ENCODE results near the gene ARPC3.
"Not testable (repeated sequence)": the region's sequence is repeated elsewhere in the genome, so short reads cannot be mapped to it uniquely, and the experiment has no call there.

Gene ARPC3

DNA sequence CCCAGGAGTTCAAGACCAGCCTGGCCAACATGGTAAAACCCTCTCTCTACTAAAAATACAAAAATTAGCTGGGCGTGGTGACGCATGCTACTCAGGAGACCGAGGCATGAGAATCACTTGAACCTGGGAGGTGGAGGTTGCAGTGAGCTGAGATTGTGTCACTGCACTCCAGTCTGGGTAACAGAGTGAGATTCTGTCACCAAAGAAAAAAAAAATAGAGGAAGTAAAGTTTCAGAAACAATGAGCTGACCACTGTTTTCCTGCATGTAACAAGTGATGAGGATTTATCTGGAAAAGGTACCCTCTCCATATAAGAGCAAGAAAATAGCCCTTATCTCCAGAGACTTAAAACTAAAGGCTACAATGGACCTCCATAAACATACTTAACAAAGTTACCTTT, 33.0 kb downstream of the ARPC3 start:
- not testable (repeated sequence) for DNase-seq (ENCODE audit: low spot score)

DNA sequence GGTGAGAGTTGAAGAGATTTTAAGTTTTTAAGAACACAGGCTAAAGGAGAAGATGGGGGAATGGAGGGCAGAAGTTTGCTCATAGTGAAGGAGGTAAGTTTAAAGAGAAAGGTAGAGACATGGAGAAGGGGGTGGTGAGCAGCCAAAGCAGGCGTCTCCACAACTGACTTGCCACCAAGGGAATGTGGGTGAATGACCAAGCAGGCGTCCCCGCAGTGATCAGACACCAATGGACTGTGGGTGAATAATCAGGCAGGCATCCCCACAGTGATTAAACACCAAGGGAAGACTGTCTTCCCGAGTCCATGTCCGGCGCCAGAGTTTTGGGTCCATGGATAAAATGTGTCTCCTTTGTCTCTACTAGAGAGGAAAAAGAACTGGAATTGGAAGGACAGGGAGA, 40.1 kb downstream of the ARPC3 start:
- not testable (repeated sequence) for DNase-seq (ENCODE audit: low spot score)

DNA sequence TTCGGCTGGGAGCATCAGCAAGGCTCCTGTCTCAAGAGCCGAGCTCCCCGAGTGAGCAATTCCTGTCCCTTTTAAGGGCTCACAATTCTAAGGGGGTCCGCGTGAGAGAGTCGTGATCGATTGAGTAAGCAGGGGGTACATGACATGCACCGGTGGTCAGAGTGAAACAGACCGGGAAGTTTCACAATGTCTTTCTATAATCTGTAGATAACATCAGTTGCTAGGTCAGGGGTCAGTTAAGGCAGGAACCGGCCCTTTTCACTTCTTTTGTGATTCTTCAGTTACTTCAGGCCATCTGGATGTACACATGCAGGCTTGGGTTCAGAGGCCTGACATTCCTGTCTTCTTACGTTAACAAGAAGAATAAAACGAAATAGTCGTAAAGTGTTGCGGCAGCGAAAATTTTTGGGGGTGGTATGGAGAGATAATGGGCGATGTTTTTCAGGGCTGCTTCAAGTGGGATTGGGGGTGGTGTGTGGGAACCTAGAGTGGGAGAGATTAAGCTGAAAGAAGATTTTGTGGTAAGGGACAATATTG, 44.9 kb downstream of the ARPC3 start:
- DNase-seq (ENCODE audit: low spot score), result not testable (repeated sequence)

DNA sequence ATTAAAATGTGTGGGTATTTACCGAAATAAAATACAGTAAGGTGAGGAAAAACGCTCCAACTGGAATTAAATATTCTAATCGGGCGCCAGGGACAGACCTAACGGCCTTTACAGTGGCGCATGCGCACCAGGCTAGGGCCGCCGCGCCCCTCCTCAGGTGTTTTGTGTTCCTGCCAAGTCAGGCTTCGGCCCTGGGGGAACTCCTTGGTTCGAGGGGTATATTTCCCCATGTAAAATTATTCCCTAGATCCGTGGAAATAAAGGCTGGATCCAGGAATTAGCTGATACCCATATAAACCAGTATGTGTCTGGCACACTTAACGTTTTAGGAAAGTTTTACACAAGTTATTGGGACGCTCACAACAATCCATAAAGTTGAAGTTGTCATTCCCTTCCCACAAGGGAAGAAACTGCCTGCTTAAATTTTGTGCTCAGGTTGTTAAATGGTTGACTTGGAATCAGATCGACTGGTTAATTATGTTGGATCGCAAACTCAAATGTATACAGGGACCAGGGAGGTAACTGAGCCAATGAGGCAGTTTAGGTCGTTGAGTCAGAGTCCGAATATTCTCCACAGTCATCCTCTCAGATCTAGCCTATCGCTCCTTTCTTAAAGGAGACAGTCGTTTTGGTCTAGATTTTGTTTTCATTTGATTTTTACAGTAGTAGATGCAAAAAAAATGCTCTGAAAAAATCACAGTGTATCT, 46.0 kb downstream of the ARPC3 start:
- peak; percentile 97 for DNase-seq (ENCODE audit: low spot score)

DNA sequence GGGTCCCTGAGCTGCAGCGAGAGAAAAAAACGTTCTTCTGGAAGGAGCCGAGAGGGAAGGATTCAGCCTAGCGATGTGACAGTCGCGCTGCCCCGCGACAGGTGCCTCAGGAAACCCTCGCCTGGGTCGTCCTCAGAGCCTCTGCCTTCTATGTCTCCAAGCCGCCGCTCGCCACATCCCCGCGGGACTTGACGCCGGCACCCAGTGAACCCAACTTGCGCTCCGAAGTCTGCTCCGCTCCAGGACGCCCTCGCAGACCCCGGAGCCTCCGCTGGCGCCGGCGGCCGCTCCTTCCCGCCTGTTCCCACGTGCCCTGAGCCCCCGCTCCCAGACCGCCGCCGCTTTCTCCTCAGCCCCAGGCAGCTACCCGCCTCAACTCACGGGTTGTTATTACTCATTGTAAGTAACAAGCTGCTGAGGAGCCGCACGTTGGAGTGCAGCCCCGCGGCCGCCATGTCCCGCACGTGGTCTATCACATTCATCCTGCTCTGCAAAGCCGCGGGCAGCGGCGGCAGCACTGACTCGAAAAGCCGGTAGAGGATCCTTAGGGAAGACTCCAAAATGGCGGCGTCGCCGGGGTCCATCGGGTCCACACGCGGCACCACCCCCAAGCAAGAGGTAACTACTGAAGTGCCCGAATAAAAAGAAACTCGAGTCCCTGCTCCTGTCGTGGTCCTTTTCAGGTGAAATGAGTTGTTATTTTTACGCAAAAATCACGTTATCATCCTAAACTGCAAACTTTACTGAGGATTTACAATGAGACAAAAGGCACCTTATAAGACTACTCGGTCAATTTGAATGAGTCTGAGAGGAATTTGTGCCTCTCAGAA, 46.8 kb downstream of the ARPC3 start, which contains the start of gene ANAPC7:
Gene ANAPC7, minus strand, starts transcription at position 563 of the 830 bp plus-strand sequence. Its CDS starts 81 bp downstream, at position 482.
- DNase-seq (ENCODE audit: low spot score), result peak; percentile 98
